ENCODE data around the gene IGFBP2.

The IGFBP2 gene

DNA sequence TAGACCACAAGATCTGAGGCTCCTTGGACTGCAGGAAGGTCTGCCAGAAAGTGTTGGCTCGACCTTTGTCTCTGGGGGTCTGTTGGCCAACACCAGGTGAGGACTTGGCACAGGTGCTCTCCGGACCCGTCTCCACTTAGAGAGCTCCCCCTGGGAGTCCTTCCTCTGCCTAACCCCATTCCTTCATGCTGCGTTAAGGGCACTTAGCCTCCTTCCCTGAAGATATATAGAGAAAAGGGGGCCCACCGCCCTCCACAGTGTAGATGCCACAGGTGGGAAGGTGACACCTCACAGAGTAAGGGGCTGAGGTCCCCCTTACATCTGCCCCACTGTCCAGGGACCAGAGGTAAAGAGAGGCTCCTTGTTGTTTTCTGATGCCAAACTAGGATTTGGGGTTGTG, 53.9 kb downstream of the IGFBP2 start:
- H3K4me3 ChIP-seq (replicated peaks in 1 of 2; ENCODE audit: low read depth in 2 of 2, low read length in 2 of 2): no peak overlapping the region
- TF ChIP-seq, protein P1, sequence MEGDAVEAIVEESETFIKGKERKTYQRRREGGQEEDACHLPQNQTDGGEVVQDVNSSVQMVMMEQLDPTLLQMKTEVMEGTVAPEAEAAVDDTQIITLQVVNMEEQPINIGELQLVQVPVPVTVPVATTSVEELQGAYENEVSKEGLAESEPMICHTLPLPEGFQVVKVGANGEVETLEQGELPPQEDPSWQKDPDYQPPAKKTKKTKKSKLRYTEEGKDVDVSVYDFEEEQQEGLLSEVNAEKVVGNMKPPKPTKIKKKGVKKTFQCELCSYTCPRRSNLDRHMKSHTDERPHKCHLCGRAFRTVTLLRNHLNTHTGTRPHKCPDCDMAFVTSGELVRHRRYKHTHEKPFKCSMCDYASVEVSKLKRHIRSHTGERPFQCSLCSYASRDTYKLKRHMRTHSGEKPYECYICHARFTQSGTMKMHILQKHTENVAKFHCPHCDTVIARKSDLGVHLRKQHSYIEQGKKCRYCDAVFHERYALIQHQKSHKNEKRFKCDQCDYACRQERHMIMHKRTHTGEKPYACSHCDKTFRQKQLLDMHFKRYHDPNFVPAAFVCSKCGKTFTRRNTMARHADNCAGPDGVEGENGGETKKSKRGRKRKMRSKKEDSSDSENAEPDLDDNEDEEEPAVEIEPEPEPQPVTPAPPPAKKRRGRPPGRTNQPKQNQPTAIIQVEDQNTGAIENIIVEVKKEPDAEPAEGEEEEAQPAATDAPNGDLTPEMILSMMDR (IDR thresholded peaks at IDR 0.05; ENCODE audit: low read depth, low read length): no peak
- no peak for DNase-seq (ENCODE audit: low read depth in 2 of 2)

DNA sequence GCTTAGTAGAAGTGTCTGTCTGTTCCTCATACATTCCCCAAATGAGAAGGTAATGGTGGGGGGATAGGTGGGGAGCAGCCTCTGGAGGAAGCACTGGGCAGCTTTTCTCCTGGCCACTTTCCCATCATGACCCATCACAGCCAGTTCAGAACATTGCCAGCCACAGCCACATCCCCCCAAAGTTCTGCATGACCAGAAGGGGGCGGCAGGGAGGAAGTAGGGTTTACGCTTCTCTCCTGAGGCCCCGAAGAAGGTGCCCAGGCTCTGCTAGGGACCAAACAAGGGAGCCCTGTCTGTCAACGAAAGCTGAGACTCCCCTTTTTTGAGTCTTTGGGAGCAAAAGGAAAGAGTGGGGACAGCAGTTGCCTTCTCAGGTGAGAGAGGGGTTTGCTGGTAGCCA, 54.4 kb downstream of the IGFBP2 start:
- H3K4me3 ChIP-seq (replicated peaks in 1 of 2; ENCODE audit: low read depth in 2 of 2, low read length in 2 of 2): no peak overlapping the region
- DNase-seq (ENCODE audit: low read depth in 2 of 2): no peak
- TF ChIP-seq, protein P1 (IDR thresholded peaks at IDR 0.05; ENCODE audit: low read depth, low read length): peak; percentile 36

DNA sequence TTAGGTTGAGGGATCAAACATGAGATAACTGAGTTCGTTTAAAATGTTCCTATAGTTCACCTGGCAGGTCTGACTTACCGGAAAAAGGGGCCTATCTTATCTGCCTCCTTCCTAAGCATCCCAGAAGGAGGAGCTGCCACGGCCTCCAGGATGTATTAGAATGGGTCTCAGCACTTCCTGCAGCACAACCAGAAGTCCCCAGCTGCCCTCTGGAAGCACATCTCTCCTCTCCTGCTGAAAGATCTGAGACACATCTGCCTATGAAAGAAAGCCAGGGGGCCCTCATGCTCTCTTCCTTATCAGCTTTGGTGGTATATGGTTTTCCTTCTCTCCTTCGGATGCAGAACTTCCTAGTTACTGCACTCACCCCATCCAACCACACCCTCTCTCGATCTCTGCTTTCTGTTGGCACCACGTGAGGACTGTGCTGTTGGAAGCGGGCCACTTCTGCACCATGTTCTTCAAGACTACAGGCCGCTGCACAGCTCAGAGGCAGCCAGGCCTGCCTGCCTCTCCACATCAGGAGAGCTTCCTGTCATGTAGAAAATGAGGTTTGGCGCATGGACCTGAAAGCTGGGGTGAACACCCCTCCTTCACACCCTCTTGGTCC, 55.6 kb downstream of the IGFBP2 start:
- no peak overlapping the region for H3K4me3 ChIP-seq (replicated peaks in 1 of 2; ENCODE audit: low read depth in 2 of 2, low read length in 2 of 2)
- peak in 1 of 2 donors; percentile 34 for DNase-seq (ENCODE audit: low read depth in 2 of 2)
- TF ChIP-seq, protein P1 (IDR thresholded peaks at IDR 0.05; ENCODE audit: low read depth, low read length): no peak

DNA sequence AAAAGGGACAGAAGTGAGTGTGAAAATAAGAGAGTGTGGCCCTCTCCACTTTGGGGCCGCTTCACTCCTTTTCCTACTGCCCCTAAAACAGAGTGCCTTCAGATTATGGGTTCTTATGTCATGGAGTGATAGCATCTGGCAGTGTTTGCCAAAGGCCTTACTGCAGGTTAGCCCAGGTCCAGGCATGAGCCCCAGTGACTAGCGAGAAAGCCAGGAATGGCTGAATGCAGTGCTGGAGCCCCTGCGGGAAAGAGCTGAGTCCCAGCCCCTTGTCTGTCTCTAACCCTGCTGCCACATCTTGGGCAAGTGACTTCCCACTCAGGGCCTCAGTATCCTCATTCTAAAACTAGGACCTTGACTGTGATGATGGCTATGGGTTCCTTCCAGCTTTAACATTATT, 56.2 kb downstream of the IGFBP2 start:
- TF ChIP-seq, protein P1 (IDR thresholded peaks at IDR 0.05; ENCODE audit: low read depth, low read length): no peak
- H3K4me3 ChIP-seq (replicated peaks in 1 of 2; ENCODE audit: low read depth in 2 of 2, low read length in 2 of 2): no peak overlapping the region
- DNase-seq (ENCODE audit: low read depth in 2 of 2): no peak

DNA sequence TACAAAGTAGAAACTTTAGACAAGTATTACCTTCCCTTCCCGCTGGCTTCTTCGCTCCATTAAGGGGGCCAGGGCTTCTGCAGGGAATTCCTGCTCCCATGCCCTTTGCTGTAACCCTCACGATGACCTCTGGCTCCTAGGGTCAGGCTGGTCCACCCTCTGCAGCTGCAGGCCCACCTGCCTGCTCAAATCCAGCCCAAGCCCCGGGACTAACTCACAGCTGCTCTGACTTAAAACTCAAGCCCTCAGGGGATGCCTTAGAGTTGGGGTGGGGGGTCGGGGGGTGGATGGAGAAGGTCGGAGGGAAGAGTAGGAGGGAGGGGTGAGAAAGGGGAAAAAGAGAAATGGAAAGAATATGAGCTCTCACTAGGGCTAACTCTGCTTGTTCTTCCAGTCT, 57.2 kb downstream of the IGFBP2 start:
- TF ChIP-seq, protein P1 (IDR thresholded peaks at IDR 0.05; ENCODE audit: low read depth, low read length): no peak
- H3K4me3 ChIP-seq (replicated peaks in 1 of 2; ENCODE audit: low read depth in 2 of 2, low read length in 2 of 2): no peak overlapping the region
- no peak for DNase-seq (ENCODE audit: low read depth in 2 of 2)

DNA sequence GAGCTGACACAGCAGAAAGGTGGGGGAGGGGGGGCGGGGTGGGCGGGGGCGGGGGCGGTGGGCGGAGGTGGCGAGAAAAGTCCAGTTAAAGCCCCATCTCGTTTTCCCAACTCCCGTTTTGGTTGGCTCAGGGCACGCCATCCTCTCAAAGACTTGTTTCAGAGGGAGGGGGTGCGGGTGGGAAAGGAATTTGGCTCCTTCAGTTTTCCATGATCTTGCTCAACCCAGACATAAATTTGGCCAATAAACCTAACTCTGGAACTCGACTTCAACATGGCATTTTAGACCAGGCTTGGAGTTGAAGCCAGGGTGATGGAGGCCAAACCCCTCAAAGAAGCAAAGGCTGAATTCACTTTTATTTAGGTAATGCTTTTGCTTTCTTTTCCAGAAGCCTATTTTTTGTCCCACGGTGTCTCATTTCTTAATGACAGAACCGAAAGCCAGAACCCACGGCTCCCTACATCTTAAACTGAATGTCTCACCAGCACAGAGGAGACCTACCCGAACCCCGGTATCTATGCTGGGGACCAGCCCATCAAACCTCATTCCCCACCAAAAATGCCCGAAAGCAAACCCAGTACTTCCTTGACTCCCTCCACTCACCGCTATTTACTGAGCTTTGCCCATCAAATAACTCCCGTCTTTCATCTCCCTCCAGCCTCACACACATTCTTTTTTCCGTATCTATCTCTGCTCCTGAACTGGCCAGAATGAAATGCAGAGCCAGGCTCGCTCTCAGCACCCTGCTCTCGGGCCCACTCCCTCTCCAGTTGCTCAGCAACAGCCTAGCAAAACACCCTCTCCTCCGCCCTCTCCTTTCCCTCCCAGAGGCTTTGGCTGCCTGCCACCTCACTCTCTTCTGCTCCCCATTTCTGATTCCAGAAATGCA, 57.9 kb downstream of the IGFBP2 start:
- peak; percentile 38 to 78 for DNase-seq (ENCODE audit: low read depth in 2 of 2)
- peak overlapping the region in 1 of 2 donors; percentile 25 for H3K4me3 ChIP-seq (replicated peaks in 1 of 2; ENCODE audit: low read depth in 2 of 2, low read length in 2 of 2)
- TF ChIP-seq, protein P1 (IDR thresholded peaks at IDR 0.05; ENCODE audit: low read depth, low read length): no peak

All from cardiac fibroblast (primary cell).